GM23248 (cell line): Measurements from ENCODE around the gene KCNQ1OT1. TPM values are rescaled to one million over a fixed set of nuclear protein-coding genes. Genes with fewer than 3 reads are reported as not detected.

Experiments
- DNase-seq: peaks from one replicate; pipeline ENCODE4 v3.0.0-alpha.2; 2015
- H2AFZ ChIP-seq: fragments of 200-600 bp; sonication (generic); 2 replicates; pipeline ENCODE4 v1.6.1; 2016; ENCODE audit warnings: antibody characterized with exemption
- H3F3A ChIP-seq: fragments of 200-600 bp; sonication (generic); 2 replicates; pipeline ENCODE4 v1.6.1; 2016; ENCODE audit warnings: mild to moderate bottlenecking, antibody characterized with exemption, mixed run types; ENCODE audit not compliant: insufficient read depth
- H3K27ac ChIP-seq: fragments of 200-600 bp; sonication (generic); 2 replicates; pipeline ENCODE4 v1.5.1; 2016; ENCODE audit warnings: mild to moderate bottlenecking
- H3K27me3 ChIP-seq: fragments of 200-600 bp; sonication (generic); replicated peaks from 2 replicates; pipeline ENCODE4 v1.6.1; 2016; ENCODE audit warnings: mild to moderate bottlenecking; ENCODE audit not compliant: insufficient read depth
- H3K36me3 ChIP-seq: fragments of 200-600 bp; sonication (generic); 2 replicates; pipeline ENCODE4 v1.6.1; 2016; ENCODE audit warnings: low read depth, mild to moderate bottlenecking
- H3K4me1 ChIP-seq: fragments of 200-600 bp; sonication (generic); 2 replicates; pipeline ENCODE4 v1.6.1; 2016; ENCODE audit warnings: mild to moderate bottlenecking; ENCODE audit not compliant: insufficient read depth
- H3K4me2 ChIP-seq: fragments of 200-600 bp; sonication (generic); one replicate; pipeline ENCODE4 v1.6.1; 2016; ENCODE audit warnings: mild to moderate bottlenecking; ENCODE audit not compliant: unreplicated experiment
- H3K4me3 ChIP-seq: fragments of 200-600 bp; sonication (generic); 2 replicates; pipeline ENCODE4 v1.5.1; 2016; ENCODE audit warnings: mild to moderate bottlenecking
- H3K79me2 ChIP-seq: fragments of 200-600 bp; sonication (generic); 2 replicates; pipeline ENCODE4 v1.6.1; 2016; ENCODE audit warnings: mild to moderate bottlenecking; ENCODE audit not compliant: insufficient read depth
- H3K9ac ChIP-seq: fragments of 200-600 bp; sonication (generic); 2 replicates; pipeline ENCODE4 v1.6.1; 2016; ENCODE audit warnings: mild to moderate bottlenecking
- H3K9me2 ChIP-seq: fragments of 200-600 bp; sonication (generic); 2 replicates; pipeline ENCODE4 v1.6.1; 2016; ENCODE audit warnings: mixed run types, mild to moderate bottlenecking, moderate library complexity; ENCODE audit not compliant: insufficient read depth
- H3K9me3 ChIP-seq: fragments of 200-600 bp; sonication (generic); one replicate; pipeline ENCODE4 v1.6.1; 2017; ENCODE audit warnings: low read depth
- H4K20me1 ChIP-seq: fragments of 200-600 bp; sonication (generic); 2 replicates; pipeline ENCODE4 v1.6.0; 2016; ENCODE audit not compliant: insufficient read depth
- EZH2 ChIP-seq: fragments of 200-600 bp; sonication (generic); IDR thresholded peaks from 2 replicates; pipeline ENCODE4 v1.6.1; 2018; ENCODE audit warnings: antibody characterized with exemption, mild to moderate bottlenecking; ENCODE audit not compliant: insufficient read depth, poor library complexity, severe bottlenecking
- EZH2phosphoT487 ChIP-seq: fragments of 200-600 bp; sonication (generic); IDR thresholded peaks from 2 replicates; pipeline ENCODE4 v1.6.1; 2018; ENCODE audit warnings: antibody characterized with exemption, moderate library complexity, mild to moderate bottlenecking, low read depth; ENCODE audit not compliant: insufficient read depth
- WGBS, 2 experiments: methylation state at CpG; one replicate each; pipeline ENCODE4 v1.1.6; 2015 to 2017; ENCODE audit warnings: low lambda C conversion rate in 2 of 2, low coverage in 1 of 2; ENCODE audit errors: missing lambda C conversion rate in 2 of 2; 5-methylcytosine and 5-hydroxymethylcytosine counted together
- in situ Hi-C: fragments of 300-500 bp; cut with MboI; formaldehyde crosslinking; loops from 2 replicates; pipeline ENCODE4 v1.15.0; 2020
- polyA plus RNA-seq: library from polyadenylated mRNA; unstranded; fragments of >200 nt; fragmentation: Nextera tagmentation; extraction: Ambion mirVana; gene quantifications from 2 replicates; pipeline ENCODE4 v1.2.1, GENCODE V29; 2016
- total RNA-seq: library from RNA; depleted of rRNA; stranded (reverse); fragments of >200 nt; shearing (Covaris generic); gene quantifications from 2 replicates; pipeline ENCODE4 v1.2.3, GENCODE V29; 2014

The KCNQ1OT1 gene
- total and polyA plus RNA-seq, 2 experiments from 2014 or later: 0.49 to 0.86 TPM

DNA sequence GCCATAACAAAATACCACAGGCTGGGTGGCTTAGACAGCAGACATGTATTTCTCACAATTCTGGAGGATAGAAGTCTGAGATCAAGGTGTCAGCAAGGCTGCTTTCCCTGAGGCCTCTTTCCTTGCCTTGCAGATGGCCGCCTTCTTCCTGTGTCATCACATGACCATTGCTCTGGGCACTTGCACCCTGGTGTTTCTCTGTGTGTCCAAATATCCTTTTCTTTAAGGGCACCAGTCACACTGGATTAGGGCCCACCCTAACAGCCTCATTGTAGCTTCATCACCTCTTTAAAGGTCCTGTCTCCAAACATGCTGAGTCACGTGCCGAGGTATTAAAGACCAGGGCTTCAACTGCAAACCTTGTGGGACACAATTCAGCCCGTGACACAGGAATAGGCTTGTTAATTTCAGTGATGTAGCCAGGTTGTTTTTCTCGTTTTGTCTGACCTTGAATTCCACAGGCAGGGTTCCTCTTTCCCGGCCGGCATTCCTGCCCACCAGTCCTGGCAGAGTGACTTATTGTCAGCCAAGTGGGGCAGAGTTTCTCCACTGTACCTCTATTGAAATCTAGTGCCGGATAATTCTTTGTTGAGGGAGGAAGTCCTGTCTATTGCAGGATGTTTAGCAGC is 100.1 kb downstream of the KCNQ1OT1 start:
- DNase-seq: no peak
- no peak overlapping the region for H3K4me3 ChIP-seq
- H3K27ac ChIP-seq: no peak overlapping the region
- peaks cover 7% of the 10 kb centered on the region for H3K9me3 ChIP-seq
- no peak overlapping the region for H2AFZ ChIP-seq
- no peaks in the 10 kb centered on the region for H3K9me2 ChIP-seq
- H3K4me1 ChIP-seq: no peaks in the 10 kb centered on the region
- H3K36me3 ChIP-seq: no peaks in the 10 kb centered on the region
- no peaks in the 10 kb centered on the region for H3F3A ChIP-seq
- H3K9ac ChIP-seq: no peak overlapping the region
- WGBS, 2 experiments: 36 to 37% methylated on average over 8 of the region's 8 CpGs
- no peaks in the 10 kb centered on the region for H4K20me1 ChIP-seq
- H3K27me3 ChIP-seq: peaks cover 36% of the 10 kb centered on the region
- TF ChIP-seq EZH2phosphoT487: no peak
- no peak for TF ChIP-seq EZH2
- in situ Hi-C loops: no loop called here
- no peaks in the 10 kb centered on the region for H3K79me2 ChIP-seq
- H3K4me2 ChIP-seq: no peak overlapping the region

DNA sequence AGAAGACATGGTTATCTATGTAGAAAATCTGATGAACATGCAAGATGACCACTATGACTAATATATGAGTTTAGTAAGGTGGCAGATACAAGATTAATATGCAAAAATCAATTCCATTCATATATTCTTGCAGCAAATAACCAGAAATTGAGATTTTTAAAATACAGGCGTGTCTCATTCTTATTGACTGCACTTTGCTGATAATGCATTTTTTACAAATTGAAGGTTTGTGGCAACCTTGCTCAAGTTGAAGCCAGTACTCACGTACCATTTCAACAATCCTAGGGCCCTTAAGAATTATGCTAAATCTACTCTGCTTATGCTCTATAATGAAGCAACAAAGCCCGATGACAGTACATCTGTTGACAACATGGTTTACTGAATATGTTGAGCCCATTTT is 104.6 kb downstream of the KCNQ1OT1 start:
- no peak overlapping the region for H3K9ac ChIP-seq
- H3K36me3 ChIP-seq: no peaks in the 10 kb centered on the region
- no peak overlapping the region for H3K27ac ChIP-seq
- H2AFZ ChIP-seq: no peak overlapping the region
- no peaks in the 10 kb centered on the region for H4K20me1 ChIP-seq
- peaks cover 17% of the 10 kb centered on the region for H3K27me3 ChIP-seq
- no peaks in the 10 kb centered on the region for H3F3A ChIP-seq
- in situ Hi-C loops: no loop called here
- no peaks in the 10 kb centered on the region for H3K79me2 ChIP-seq
- peaks cover 7% of the 10 kb centered on the region for H3K9me3 ChIP-seq
- no peak overlapping the region for H3K4me2 ChIP-seq
- TF ChIP-seq EZH2 (no peak), EZH2phosphoT487 (no peak)
- WGBS, 2 experiments: 5 to 8% methylated on average over 3 of the region's 3 CpGs
- no peak for DNase-seq
- H3K4me3 ChIP-seq: no peak overlapping the region
- no peaks in the 10 kb centered on the region for H3K9me2 ChIP-seq
- H3K4me1 ChIP-seq: no peaks in the 10 kb centered on the region

DNA sequence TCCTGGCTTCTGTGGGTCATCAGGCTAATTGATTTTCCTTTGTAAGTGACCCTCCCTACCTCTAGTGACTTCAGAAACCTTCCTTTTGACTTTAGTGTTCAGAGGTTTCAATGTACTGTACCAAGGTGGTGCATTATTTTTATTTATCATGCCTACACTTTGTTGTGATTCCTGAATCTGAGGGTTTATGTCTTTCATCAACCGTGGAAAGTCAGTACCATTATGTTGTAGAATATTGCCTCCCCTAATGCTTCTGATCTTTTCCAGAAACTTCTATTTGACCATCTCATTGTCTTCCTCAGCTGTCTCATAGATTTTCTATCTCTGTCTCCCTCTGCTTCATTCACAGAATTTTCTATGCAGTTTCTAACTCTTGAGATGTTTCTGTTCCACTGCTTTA is 105.5 kb downstream of the KCNQ1OT1 start:
- Histone ChIP-seq H3K27ac (no peak overlapping the region), H3K9ac (no peak overlapping the region), H3K9me3 (peaks cover 7% of the 10 kb centered on the region), H3K4me1 (no peaks in the 10 kb centered on the region), H3K36me3 (no peaks in the 10 kb centered on the region), H3K79me2 (no peaks in the 10 kb centered on the region), H3K4me2 (no peak overlapping the region), H3K27me3 (peaks cover 17% of the 10 kb centered on the region), H3K4me3 (no peak overlapping the region), H3F3A (no peaks in the 10 kb centered on the region), H2AFZ (no peak overlapping the region), H3K9me2 (no peaks in the 10 kb centered on the region), H4K20me1 (no peaks in the 10 kb centered on the region)
- TF ChIP-seq EZH2phosphoT487: no peak
- no peak for TF ChIP-seq EZH2
- 58 to 67% methylated on average over 1 of the region's 1 CpG for WGBS, 2 experiments
- in situ Hi-C loops: no loop called here
- DNase-seq: no peak

DNA sequence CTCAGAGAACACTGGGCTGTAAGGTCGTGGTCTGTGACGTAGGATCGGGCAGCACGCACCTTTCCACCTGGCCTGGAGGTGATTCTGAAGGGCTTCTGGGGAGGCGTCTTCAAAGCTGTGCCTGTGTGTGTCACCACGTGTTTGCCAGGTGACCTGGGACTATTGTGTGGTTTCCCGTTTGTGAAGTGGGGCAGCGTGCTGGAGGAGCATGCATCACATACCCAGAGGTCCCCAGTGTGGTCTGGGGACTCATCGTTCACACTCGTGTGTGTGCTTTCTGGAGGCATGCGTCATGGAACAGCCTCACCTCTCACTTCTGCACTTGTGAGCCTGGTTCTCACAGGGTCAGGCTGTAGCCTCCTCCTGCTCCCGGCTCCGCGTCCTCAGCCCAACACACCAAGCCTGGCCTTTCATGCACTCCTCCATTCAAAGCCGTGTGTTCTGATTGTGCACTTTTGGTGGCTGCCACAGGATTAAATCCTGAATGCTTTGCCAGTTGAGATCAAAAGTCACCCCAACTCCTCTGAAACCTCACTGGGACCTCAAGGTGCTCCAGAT is 106.3 kb downstream of the KCNQ1OT1 start:
- no peak overlapping the region for H3K9ac ChIP-seq
- H3F3A ChIP-seq: no peaks in the 10 kb centered on the region
- no peaks in the 10 kb centered on the region for H3K36me3 ChIP-seq
- DNase-seq: no peak
- H3K9me2 ChIP-seq: no peaks in the 10 kb centered on the region
- no peaks in the 10 kb centered on the region for H3K4me1 ChIP-seq
- no peak for TF ChIP-seq EZH2
- no peak for TF ChIP-seq EZH2phosphoT487
- H3K79me2 ChIP-seq: no peaks in the 10 kb centered on the region
- no peak overlapping the region for H3K4me2 ChIP-seq
- no peaks in the 10 kb centered on the region for H4K20me1 ChIP-seq
- in situ Hi-C loops: no loop called here
- no peak overlapping the region for H2AFZ ChIP-seq
- H3K9me3 ChIP-seq: peaks cover 7% of the 10 kb centered on the region
- no peak overlapping the region for H3K4me3 ChIP-seq
- H3K27me3 ChIP-seq: peaks cover 17% of the 10 kb centered on the region
- H3K27ac ChIP-seq: no peak overlapping the region
- WGBS, 2 experiments: 60 to 65% methylated on average over 15 of the region's 15 CpGs
